Coronary artery (tissue), 2 donors: Measurements from ENCODE around the gene WAC.
"Not testable (repeated sequence)": the region's sequence is repeated elsewhere in the genome, so short reads cannot be mapped to it uniquely, and the experiment has no call there.

Source experiments
- DNase-seq: peaks from one replicate; pipeline ENCODE4 v3.0.0-alpha.2; 2017; ENCODE audit warnings: low spot score
- H3K27ac ChIP-seq, 2 donors: fragments of 200-600 bp; sonication (generic); one replicate each; pipeline ENCODE4 v1.5.1; 2016 to 2019
- H3K4me3 ChIP-seq: fragments of 200-600 bp; sonication (generic); 2 replicates; pipeline ENCODE4 v1.5.1; 2016; ENCODE audit warnings: mild to moderate bottlenecking, moderate library complexity
- TF ChIP-seq, protein P1 (sequence below): fragments of 200-600 bp; sonication (generic); IDR thresholded peaks from one replicate; pipeline ENCODE4 v1.5.1; 2019; ENCODE audit warnings: antibody characterized with exemption

Gene WAC

GRCh38 chr10:28593811-28594210 is 60.9 kb downstream of the WAC start:
- TF ChIP-seq, protein P1, sequence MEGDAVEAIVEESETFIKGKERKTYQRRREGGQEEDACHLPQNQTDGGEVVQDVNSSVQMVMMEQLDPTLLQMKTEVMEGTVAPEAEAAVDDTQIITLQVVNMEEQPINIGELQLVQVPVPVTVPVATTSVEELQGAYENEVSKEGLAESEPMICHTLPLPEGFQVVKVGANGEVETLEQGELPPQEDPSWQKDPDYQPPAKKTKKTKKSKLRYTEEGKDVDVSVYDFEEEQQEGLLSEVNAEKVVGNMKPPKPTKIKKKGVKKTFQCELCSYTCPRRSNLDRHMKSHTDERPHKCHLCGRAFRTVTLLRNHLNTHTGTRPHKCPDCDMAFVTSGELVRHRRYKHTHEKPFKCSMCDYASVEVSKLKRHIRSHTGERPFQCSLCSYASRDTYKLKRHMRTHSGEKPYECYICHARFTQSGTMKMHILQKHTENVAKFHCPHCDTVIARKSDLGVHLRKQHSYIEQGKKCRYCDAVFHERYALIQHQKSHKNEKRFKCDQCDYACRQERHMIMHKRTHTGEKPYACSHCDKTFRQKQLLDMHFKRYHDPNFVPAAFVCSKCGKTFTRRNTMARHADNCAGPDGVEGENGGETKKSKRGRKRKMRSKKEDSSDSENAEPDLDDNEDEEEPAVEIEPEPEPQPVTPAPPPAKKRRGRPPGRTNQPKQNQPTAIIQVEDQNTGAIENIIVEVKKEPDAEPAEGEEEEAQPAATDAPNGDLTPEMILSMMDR = no peak
- no peak overlapping the region for H3K27ac ChIP-seq
- DNase-seq = no peak
- H3K4me3 ChIP-seq = no peak overlapping the region

DNA sequence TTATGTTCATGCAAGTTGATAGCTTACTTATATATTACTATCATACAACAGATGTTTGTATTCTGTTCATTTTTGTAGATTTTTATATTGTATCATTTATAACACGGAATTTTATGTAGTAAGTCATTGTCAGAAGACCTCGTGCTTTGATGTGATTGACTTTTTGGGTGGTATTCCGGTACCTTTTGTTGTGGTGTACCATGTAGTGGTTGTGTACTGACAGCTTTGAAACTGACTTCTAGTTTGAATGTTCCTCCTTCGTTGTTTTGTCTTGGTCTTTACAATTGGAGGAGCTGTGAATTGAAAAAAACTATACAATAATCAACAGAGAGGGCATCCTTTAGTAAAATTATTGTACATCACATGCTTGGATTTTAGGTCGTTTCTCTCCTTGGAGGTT is 61.5 kb downstream of the WAC start:
- DNase-seq = no peak
- TF ChIP-seq, protein P1 = no peak
- Histone ChIP-seq H3K27ac (no peak overlapping the region), H3K4me3 (no peak overlapping the region)

- no peak overlapping the region for H3K4me3 ChIP-seq
- DNase-seq = no peak
- H3K27ac ChIP-seq = no peak overlapping the region
- TF ChIP-seq, protein P1 = no peak
Observed at GRCh38 chr10:28595613-28596012, 62.7 kb downstream of the WAC start.

DNA sequence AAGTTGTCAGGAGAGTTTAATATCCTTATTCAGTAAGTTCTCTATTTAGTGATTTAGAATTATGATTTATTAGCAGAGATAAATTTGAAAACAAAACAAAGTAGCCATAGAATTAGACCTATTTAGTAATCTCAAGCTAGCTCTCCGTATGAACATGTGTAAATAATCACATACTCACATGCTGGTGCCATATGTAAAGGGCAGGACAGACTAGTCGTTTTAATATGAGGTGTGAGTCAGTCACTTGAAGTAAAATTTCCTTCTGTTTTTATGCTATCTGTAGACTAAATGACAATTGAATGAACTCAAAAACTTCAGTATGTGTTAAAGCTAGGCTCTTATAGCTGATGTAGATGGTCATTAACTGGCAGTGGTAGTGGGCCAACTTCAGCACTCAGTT is 67.1 kb downstream of the WAC start:
- Histone ChIP-seq H3K4me3 (no peak overlapping the region), H3K27ac (no peak overlapping the region)
- TF ChIP-seq, protein P1 = no peak
- no peak for DNase-seq

GRCh38 chr10:28601012-28601411 is 68.1 kb downstream of the WAC start:
- H3K27ac ChIP-seq = no peak overlapping the region
- DNase-seq = no peak
- TF ChIP-seq, protein P1 = no peak
- H3K4me3 ChIP-seq = no peak overlapping the region

DNA sequence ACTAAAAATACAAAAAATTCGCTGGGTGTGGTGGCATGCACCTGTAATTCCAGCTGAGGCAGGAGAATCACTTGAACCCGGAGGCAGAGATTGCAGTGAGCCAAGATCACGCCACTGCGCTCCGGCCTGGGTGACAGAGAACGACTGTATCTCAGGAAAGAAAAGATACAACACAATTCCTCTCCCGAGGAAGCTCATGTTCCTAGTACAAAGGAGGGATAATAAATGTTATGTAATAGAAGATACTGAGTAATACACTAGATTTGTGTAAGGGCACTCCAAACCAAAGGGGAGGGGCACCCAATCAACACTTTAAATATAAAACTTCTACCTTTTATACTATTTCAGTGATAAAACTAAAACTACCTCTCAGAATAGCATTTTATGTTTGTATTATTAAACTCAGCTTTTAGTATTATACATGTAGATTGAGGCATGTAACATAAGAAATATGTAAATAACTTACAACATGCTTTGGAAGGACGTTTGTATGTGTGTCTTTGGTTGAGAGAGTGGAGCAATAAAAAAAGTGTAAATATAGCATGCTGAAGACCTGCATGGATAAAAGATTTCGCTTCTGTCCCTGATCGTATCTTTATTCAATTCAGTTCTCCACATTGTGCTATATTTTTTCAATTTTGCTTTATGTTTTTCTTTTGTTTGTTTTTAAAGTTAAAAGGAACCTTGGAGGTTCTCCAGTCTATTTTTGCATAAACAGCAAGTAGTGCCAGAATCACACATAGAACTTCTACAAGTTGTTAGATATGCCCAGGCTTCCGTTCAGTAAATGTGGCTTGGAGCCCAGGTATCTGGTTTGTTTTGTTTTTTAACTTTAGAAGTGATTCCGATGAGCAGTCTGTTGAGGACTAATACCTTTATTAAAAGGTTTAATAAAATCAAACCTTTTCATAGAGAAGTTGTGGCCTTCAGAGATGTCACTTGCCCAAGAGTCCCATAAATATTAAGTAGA is 71.9 kb downstream of the WAC start:
- no peak overlapping the region for H3K4me3 ChIP-seq
- DNase-seq = no peak
- H3K27ac ChIP-seq = no peak overlapping the region
- TF ChIP-seq, protein P1 = no peak

DNA sequence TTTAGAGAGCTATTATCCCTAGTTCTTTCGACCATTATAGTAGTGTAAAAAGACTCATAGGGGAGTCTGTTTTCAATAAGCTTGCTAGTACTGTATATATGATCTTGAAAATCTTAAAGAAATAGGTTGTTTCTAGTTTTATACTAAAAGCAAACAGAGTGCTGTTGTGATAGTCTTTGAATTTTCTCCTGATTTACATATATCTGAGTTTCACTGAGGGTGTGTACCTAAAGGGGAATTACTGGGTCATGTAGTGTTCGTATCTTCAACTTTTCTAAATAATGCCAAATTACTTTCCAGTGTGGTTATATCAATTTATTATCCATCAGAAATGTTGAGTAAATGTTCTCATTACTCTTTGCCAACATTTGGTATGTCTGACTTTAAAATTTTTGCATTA is 73.7 kb downstream of the WAC start:
- H3K27ac ChIP-seq = no peak overlapping the region
- no peak for DNase-seq
- H3K4me3 ChIP-seq = no peak overlapping the region
- TF ChIP-seq, protein P1 = no peak

DNA sequence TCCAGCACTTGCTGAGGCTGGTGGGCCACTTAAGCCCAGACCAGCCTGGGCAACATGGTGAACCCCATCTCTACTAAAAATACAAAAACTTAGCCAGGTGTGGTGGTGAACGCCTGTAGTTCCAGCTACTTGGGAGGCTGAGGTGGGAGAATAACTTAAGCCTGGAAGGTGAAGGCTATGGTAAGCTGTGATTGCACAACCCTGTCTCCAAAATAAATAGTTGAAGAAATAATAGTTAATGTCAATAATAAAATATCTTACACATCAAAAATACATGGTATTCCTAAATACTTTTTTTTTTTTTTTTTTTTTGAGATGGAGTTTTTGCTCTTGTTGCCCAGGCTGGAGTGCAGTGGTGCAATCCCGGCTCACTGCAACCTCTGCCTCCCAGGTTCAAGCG is 76.7 kb downstream of the WAC start:
- not testable (repeated sequence) for H3K27ac ChIP-seq, DNase-seq, H3K4me3 ChIP-seq
